M059J (cell line): ENCODE measurements around the gene AEBP1. TPM values are rescaled to one million over a fixed set of nuclear protein-coding genes. Genes with fewer than 3 reads are reported as not detected.

ENCODE experiments used
- DNase-seq: peaks from one replicate; pipeline ENCODE4 v3.0.0-alpha.2; 2012; ENCODE audit warnings: low read depth
- total RNA-seq: library from RNA; depleted of rRNA; stranded (reverse); fragments of >200 nt; shearing (Covaris generic); gene quantifications from 2 replicates; pipeline ENCODE4 v1.2.3, GENCODE V29; 2014

Gene AEBP1
- total RNA-seq, 1 experiment from 2014 or later, result not detected

DNA sequence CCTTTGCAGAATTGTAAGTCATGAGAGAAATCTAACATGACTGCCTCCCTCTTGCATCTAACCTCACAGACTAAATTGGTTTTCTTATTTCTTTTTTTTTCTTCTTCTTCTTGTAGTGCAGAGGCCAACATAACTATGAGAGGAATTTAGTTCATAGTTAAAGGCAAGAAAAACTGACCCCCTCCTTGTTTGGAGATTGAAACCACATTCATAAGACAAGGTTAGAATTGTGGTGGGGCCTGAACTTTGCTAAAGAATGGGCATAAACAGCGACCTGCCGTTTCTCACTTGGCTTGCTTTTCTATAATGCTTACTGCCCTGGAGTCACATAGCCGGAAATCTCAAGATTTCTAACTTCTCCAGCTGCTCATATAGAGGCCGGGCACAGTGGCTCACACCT is 19.4 kb upstream of the AEBP1 start:
- no peak for DNase-seq

DNA sequence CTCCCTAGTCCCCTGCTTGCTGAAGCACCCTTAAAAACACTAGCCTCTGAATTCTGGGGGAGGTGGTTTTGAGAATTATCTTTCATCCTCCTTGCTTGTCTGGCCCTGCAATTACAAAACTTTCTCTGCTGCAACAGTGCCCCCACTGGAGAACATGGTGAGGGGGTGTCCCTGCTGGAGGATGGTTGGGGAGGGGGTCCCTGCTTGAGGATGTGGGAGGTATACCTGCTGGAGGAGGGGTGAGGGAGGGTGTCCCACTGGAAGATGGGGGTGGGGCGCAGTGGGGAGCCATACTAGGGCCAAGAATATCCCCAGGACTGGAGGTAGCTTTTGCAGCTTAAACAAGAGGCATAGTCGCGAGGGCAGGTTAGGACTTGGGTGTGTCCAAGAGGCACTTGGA is 18.6 kb upstream of the AEBP1 start:
- no peak for DNase-seq

DNA sequence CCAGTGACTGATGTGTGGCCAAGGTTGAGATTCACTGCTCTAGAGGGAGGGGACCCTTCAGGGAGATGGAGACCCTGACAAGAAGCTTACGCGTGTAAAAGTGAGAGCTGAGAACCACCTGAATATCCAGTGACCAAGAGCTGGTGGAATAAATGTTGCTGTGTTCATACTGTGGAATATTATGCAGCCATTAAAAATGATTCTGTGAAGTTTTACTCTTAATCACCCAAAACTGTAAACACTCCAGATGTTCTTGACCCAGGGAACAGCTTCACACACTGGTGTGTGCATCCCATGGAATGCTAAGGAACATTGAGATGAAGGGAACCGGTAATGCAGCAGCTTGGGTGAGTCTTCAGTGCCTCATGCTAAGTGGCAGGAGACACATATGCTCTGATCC is 17.5 kb upstream of the AEBP1 start:
- no peak for DNase-seq

DNA sequence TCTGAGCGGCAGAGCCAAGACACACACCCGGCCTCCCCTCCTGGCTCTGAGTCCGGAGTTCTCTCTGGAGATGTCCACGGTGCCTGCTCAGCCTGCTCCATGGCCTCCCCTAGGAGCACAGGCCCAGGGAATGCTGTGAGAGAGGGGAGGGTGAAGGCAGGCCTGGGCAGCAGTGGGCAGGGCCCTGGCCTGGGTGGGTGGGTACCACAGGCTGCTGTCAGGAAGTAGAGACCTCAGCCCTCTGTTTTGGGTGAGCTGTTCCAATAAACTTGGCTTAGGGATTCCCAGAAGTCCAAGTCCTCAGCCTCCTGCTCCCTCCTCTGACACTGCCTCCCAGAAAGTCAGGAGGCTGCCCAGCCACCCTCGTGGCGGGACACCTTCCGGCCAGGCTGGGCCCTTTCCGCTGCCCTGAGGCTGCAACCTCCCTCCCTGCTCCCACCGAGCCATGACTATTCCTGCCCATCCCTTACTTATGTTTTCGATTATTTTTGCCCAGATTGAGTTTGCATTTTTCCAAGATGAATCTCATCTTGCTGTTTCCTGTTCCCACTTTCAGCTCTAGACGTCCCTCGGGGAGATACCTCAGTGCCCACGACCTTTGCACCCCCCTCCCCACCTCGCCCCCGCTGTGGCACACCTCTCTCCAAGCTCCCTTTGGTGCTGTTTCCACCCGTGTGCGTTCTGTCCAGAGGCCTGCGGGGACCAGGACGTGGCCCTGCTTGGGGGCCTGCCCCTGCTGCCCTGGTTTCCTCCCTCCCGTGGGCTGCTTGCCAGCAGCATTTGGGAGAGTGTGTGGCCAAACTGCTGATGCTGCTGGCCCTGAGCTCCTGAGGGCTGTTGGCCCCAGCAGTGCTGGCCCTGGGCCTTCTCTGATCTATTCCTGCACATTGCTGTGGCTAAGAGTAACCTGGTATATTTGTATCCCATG is 16.0 kb upstream of the AEBP1 start:
- peak; percentile 97 for DNase-seq

DNA sequence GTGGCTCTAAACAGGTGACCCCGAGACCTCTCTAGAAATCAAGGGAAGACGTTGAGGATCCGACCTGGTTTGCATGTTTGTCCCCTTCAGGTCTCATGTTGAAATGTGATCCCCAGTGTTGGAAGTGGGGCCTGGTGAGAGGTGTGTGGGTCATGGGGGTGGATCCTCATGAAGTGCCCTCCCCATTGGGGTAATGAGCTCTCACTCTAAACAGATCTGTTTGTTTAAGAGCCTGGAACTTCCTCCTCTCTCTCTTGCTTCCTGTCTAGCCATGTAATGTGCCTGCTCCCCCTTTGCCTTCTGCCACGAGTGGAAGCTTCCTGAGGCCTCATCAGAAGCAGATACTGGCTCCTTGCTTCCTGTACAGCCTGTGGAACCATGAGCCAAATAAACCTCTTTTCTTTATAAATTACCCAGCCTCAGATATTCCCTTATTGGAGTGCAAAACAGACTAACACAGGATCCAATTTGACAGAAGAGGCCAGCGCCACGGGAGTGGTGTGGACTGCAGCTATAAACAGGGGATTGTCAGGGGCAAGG is 11.0 kb upstream of the AEBP1 start:
- no peak for DNase-seq

DNA sequence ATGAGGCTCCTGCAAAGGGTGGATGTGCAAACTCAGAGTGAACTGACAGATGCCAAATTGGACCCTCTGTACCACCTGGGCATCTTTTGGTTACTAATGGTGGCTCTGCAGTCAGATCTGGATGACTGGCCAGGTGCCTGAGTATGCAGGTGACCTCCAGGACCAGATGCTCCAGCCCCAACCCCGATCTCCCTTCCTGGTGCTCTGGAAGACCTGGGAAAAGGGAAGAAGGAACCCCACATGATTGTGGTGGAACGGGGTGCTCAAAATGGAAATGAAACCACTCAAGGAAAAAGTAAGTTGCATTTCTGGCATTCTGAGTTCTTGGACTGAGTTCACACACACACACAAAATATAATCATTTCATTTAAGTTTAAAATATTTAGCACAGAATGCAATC is 9.8 kb upstream of the AEBP1 start:
- DNase-seq, result no peak

DNA sequence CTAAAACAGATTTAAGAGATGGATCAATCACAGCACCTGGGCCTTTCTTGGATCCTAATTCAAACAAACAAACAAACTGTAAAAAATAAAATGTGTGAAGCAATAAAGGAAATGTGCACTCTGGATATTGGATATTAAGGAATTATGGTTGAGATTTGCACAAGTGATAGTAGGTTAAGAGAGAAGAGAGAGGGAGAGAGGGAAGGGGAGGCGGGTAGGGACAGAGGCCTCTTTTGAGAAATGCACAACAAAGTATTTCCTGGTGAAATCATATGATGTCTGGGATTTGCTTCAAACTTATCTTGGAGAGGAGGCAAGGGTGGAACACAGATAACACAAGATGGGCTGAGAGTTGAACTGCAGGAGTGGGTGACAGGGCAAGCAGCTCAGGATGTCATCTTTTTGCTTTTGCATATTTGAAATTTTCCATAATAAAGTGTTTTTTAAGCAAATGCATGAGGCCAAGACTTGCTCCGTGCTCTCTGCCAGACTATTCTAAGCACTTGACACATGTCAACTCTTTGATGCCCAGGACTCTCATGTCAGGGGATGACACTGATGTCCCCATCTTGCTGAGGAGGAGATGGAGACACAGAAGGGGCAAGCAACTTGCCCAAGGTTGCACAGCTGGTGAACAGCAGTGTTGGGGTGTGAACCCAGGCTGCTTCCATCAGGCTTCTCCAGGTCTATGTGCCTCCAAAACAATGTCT is 9.1 kb upstream of the AEBP1 start:
- DNase-seq, result no peak

DNA sequence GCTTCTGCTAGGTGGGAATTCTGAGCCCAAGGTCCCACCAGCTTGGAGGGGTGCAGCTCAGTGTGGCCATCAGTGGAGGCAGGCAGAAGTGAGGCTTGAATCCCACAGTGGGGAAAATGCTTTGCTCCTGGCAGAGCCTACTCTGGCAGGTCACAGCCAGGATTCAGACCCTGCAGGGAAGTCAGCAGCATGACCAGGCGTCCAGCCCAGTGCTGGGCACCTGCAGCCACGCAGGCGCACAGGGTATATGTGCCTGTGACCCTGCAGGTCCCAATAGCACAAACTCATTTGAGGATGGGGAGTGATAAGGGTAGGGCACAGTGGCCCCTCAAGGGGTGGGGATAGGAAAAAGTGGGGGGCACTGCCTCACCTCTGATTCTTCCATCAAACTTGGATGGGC is 8.4 kb upstream of the AEBP1 start:
- no peak for DNase-seq

DNA sequence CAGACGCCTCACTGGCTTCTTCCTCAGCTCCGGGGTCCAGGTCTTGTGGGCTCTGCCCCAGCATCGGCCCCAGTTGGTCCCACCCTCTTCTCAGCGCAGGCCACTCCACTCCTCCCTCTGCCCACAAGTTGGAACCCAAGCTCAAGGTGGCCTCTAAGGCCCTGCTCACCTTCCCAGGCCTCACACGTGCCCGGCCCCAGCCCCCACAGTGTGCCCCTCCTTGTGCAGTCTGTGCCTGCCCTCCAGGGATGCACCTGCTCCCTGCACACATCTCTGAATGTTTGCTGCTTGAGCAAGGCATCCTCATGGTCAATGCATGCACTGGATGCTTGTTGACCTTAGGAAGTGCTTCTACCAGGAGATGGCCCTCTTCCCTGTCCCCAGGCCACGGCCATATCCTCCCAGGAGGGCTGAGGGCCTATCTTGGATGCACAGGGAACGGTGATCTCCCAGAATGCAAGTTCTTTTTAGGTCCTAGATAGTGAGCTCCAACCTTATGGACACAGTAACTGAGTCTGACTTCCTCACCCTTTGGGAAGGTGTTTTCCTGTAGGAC is 7.7 kb upstream of the AEBP1 start:
- no peak for DNase-seq

DNA sequence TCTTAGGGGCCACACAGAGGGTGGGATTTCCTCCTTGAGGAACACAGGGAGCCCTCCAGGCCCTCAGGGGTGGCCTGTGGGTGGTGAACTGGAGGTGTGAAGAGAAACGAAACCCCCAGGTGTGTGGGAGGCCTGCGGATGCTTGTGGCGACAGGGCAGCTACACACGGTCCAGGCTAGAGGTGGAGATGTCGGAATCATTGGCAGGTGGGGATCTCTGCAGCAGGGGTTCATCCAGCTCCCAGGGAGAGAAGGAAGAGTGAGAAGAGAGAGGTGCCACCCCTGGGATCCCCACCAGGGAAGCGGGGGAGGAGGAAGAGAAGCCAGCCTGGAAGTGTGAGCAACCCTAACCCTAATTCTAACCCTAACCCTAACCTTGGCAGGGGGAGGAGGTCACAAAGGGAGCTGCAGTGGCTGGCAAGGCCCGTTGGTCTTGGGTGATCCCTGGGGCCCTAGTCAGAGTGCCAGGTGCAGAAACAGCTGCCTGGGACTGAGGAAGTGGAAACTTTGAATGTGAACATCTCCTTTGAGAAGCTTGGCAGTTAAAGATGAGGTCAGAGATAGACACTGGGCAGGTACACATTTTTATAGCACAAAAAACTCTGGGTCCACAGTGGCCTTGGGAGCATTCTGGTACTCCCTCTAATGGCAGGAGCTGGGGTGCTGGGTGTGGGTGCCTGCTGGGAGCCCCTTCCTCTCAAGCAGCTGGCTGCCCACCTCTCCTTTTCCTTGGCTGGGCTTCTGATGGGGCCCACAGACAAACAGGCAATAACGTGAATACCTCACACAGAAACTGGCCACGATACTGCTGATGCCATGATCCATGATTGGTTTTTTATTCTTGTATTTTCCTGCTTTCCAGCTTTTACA is 6.8 kb upstream of the AEBP1 start:
- no peak for DNase-seq

DNA sequence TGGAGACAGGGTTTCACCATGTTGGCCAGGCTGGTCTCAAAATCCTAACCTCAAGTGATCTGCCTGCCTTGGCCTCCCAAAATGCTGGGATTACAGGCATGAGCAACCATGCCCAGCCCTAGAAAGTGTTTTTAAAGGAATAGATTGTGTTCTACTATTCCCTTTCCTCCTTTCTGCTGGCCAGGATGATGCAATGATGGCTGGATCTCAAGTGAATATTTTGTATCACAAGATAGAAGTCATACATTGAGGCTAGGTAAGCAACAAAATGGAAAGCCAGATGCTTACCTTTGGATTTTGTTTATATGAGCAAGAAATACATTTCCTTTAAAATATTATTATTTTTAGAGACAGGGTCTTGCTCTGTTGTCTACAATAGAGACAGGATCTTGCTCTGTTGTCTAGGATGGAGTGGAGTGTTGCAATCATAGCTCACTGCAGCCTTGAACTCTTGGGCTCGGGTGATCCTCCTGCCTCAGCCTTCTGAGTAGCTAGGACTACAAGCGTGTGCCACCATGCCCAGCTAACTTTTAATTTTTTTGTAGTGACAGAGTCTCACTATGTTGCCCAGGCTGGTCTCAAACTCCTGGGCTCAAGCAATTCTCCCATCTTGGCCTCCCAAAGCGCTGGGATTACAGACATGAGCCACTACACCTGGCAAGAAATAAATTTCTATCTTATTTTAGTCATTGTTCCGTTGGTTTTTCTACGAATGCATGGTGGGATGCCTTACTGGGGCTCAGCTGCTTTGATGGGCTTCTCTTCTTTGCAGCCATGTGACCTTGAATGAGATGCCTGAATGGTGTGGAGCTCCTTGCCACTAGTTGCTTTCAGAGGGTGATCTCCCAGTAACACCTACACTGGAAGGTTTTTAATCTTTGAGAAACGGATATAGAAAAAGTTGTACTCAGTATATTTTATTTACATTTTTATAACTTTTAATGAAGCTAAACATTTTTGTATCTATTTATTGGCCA is 5.8 kb upstream of the AEBP1 start:
- DNase-seq, result no peak

DNA sequence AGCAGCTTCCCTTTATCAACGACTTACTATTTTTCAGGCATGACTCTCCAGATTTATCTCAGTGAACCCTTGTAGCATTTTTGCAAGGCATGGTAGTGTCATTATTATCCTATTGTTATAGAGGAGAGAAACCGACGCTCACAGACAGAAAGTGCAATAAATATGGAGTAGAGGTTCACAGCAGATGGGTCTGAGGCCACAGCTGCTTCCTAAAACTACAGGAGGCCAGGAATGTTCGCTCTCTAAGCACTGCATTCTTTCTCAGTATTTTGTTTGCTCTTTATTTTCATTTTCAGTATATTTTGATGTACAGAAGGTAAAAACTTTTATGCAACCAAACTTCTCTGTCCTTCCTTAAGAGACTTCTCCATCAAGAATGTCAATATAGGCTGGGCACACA is 4.5 kb upstream of the AEBP1 start:
- no peak for DNase-seq

DNA sequence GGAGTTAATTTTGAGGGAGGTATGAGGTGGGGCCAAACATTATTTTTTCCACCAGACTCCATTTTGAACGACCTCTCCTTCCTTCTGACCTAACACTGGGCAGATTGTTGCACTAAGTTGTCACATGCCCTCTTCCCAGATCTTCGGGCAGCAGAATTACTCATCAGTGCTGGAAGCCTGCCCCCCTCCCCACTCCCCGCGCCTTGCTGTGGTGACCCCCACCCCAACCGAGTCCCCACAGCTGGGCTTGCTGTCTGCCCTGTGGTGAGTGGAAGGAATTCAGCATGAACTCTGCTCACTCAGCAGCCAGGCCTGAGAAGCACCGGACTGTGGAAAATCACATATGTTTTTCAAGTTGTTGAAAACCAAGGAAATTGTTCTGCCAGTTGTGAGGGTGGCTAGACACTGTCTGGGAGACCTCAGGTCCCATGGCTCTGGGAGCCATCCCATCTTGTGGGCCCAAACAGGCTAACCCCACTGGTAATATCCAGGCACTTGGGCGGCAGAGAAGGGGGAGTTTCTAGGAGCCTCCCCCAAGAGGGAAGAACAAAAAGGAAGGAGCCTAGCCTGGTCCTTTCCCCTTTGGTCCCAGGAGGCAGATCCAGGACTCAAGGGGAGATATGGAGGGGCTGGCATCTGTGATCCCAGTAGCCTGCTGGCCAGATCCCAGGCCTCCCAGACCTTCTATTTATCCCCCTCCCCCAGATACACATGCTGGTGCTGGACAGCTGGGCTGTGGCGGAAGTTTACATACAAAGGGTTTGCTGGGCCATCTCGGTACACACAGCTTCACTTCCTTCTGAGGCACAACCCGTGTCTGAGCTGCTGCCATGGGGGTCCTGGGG is 3.5 kb upstream of the AEBP1 start:
- peak; percentile 79 for DNase-seq

DNA sequence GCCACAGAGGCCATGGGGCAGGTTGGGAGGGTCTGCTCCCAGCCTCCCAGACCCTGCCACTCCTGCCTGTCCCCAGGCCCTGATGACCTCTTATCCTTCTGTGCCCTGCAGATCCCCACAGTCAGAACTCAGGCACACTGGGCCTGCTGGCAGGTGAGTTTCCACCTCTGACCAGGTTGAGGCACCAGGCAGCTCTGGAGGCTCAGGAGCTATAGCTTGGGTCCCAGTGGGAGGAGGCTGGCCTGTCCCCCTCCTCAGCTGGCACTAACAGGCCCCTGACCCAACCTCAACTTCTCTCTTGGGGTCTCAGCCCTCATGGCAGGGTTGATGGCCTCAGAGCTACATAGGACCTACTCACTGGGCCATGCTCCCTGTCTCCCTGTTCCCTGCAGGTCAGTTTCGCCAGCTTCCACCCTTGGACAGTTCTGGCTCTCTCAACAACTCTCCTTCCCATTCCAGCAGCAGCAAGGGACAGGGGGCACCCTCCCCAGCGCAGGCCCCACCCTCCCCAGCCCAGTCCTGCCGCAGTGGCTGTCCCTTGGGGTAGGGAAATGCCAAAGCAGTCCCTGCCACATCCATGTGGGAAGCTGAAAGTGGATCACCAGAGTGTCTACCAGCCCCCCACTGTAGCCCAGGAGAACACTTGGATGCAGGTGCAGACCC is 2.7 kb upstream of the AEBP1 start:
- DNase-seq, result no peak

DNA sequence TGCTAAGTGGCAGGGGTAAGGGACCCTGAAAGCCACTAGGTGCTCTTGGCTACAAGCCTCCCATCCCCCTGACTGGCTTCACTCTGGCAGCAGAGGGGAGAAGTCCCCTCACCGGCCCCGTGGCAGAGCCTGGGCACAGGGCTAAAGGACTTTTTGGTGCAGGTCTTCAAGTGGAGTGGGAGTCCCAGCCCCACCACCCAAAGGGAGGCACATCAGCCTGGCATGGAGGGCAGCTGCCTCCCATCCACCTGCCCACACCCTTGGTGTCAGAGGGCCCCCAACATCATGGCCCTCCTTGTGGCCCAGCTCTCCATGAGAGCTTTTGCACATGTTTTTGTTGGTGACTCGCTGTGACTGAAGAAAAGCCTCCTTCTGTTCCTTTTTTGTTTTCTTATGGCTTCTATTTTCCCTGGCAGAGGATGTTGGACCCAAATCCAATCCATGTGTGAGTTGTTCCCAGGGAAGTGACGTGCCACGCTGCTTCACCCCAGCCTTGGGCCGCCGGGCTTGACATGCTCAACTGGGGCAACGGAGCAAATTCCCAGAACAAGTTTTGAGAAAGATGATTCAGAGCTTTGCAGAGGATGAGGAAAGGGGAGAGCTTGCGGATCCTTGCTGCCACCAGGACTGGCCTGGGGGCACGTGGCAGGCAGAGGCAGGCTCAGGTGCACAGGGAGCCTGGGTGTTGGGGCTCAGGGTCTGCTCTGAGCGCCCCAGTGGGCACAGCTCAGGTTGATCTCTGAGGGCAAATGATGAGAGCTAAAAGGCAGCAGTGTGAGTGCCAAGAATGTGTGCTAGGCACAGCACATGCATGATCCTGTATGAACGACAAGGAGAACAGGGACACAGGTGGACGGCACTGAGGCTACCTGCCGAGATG is 1.9 kb upstream of the AEBP1 start:
- DNase-seq, result peak; percentile 87

DNA sequence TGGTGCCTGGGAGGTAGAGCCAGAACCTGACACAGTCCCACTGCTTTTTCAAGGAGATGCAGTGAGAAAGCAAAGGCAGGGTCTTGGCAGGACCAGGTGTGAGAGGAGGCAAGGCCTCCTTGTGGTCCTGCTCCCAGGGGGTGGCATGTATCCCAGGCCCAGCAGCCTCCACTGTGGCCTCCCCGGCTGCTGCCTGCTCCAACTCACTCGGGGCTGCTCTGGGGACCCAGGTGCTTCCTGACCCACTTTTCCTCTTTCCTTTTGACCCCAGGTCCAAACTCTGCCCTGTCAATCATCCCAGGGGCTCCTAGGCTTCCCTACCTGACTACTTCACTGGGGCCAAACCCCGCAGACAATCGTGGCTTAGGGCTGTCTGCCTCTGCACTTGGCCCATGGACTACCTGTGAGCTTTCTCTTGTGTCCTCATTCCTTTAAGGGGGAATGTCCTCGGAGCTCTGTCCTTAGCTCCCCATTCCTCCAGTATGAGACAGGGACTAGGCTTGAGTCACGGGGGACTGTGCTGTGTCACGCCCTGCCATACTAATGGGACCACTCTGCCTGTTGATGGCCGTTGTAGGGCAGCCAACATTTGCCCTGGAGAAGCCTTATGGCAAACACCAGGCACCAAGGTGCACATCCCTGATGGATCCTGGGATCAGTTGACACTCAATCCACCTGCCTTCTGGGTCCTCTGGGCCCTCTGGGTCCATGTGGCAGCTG is 1.1 kb upstream of the AEBP1 start:
- DNase-seq, result no peak

DNA sequence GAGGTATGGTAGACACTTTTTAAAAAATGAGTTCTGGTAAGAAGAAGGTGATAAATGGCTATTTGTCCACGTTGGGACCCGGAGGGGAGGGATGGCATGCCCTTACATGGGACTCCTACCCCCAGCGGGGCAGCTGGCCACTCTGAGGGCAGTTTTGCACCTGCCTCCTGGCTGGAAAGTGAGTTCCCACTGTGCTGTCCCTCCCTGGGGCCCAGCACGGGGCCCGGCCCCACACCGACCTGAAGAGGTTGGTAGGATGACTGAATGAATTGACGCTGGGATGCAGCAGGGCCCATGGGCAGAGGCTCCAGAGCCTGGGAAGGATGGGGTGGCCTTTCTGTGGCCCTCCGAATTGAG is 601 bp upstream of the AEBP1 start:
- DNase-seq, result no peak
